ENCODE results near the gene TMEM140. TPM values are rescaled to one million over a fixed set of nuclear protein-coding genes. Genes with fewer than 3 reads are reported as not detected.
A peak's percentile ranks its signal among the peaks of the same experiment; 100 is the strongest.

Gene TMEM140
- total and polyA plus RNA-seq, 2 of the 13 experiments (the other 11 are each of a cell fraction or from before 2014, with no cell fraction given) = 9.2 to 21.7 TPM

DNA sequence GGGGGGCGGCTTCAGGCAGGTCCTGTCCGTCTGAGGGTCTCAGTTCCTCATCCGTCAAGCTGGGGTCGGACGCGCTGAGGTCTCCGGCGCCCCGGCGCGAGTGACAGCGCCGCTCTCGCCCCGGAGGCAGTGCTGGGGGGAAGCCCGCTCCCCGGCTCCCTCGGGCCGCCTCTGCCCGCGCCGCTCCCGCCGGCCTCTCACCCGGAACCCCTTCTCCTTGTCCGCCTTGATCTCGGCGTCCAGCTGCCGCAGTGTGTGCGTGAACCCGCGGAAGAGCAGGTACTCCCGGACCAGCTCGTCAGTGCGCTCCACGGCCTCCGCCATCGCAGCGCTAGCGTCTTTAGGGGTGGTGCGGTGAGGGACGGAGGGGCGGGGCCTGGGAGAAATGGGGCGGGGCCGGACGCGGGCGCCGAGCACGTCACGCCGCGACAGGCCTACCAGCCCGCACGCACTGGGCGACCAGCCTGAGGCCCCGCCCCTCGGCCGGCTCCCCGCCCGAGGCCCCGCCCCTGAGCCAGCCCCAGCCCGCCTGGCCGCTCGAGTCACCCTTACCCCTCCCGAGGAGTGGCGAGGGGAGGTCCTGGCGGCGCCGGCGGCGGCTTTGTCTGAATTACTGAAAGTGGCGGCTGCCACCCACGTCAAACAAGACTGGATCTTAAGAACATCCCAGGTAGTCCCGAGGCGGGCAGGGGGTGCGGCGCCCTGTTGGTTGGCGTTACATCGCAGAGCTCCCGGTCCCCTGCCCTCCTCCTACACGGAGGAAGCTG lies 63.5 kb downstream of the TMEM140 start, which contains the start of gene WDR91 (continued):
- TF ChIP-seq RARG (CRISPR knock-in tag; IDR thresholded peaks at IDR 0.05; ENCODE audit: low read depth) = no peak
- TF ChIP-seq, protein P1, sequence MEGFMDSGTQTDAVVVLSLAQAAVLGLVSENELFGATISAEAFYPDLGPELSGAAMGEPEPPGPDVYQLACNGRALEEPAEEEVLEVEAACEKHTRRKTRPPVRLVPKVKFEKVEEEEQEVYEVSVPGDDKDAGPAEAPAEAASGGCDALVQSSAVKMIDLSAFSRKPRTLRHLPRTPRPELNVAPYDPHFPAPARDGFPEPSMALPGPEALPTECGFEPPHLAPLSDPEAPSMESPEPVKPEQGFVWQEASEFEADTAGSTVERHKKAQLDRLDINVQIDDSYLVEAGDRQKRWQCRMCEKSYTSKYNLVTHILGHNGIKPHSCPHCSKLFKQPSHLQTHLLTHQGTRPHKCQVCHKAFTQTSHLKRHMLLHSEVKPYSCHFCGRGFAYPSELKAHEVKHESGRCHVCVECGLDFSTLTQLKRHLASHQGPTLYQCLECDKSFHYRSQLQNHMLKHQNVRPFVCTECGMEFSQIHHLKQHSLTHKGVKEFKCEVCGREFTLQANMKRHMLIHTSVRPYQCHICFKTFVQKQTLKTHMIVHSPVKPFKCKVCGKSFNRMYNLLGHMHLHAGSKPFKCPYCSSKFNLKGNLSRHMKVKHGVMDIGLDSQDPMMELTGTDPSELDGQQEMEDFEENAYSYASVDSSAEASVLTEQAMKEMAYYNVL (CRISPR knock-in tag; IDR thresholded peaks at IDR 0.05; ENCODE audit: borderline replicate concordance) = peak; percentile 28; the same call in 1 of the 2 replicates
- TF ChIP-seq MAF1 (CRISPR knock-in tag; IDR thresholded peaks at IDR 0.05; ENCODE audit: borderline replicate concordance) = 0 out of 2 replicates have a peak, but pooled peaks have one; percentile 30
- 0 out of 2 replicates have a peak, but pooled peaks have one; percentile 41 for TF ChIP-seq ZNF709 (CRISPR knock-in tag; IDR thresholded peaks at IDR 0.05)
- 0 out of 2 replicates have a peak, but pooled peaks have one; percentile 16 for TF ChIP-seq ZNF768 (CRISPR knock-in tag; IDR thresholded peaks at IDR 0.05)
- TF ChIP-seq ZNF784 (CRISPR knock-in tag; IDR thresholded peaks at IDR 0.05; ENCODE audit: borderline replicate concordance) = 0 out of 2 replicates have a peak, but pooled peaks have one; percentile 34
- no peak for TF ChIP-seq NFIB (CRISPR knock-in tag; IDR thresholded peaks at IDR 0.05; ENCODE audit: borderline replicate concordance)
- TF ChIP-seq MTA1 (CRISPR knock-in tag; IDR thresholded peaks at IDR 0.05; ENCODE audit: borderline replicate concordance) = peak; percentile 43; the same call in 1 of the 2 replicates
- no peak for TF ChIP-seq ZNF616 (CRISPR knock-in tag; IDR thresholded peaks at IDR 0.05; ENCODE audit: low read depth)
- 0 out of 2 replicates have a peak, but pooled peaks have one; percentile 50 for TF ChIP-seq ESRRA (CRISPR knock-in tag; IDR thresholded peaks at IDR 0.05; ENCODE audit: low read depth)
- 0 out of 2 replicates have a peak, but pooled peaks have one; percentile 64 for TF ChIP-seq EEA1 (CRISPR knock-in tag; IDR thresholded peaks at IDR 0.05; ENCODE audit: borderline replicate concordance)
- TF ChIP-seq U2AF1 (optimal IDR thresholded peaks at IDR 0.05; ENCODE audit: low read depth, low read length) = no peak
- TF ChIP-seq MAZ (IDR thresholded peaks at IDR 0.05; ENCODE audit: borderline replicate concordance, low read depth, low read length) = 0 out of 2 replicates have a peak, but pooled peaks have one; percentile 44
- peak; percentile 55; the same call in 1 of the 2 replicates for TF ChIP-seq MAZ (CRISPR knock-in tag; IDR thresholded peaks at IDR 0.05; ENCODE audit: low read depth)
- peak; percentile 69 to 88 for TF ChIP-seq POLR2A (IDR thresholded peaks at IDR 0.05; ENCODE audit: insufficient read depth in 1 of 2, low read depth in 2 of 2, low read length in 2 of 2)
- no peak for TF ChIP-seq RORA (CRISPR knock-in tag; IDR thresholded peaks at IDR 0.05)
- TF ChIP-seq HDAC6 (IDR thresholded peaks at IDR 0.05; ENCODE audit: low read depth, low read length) = no peak
- no peak for TF ChIP-seq HNRNPH1 (optimal IDR thresholded peaks at IDR 0.05; ENCODE audit: low read depth, low read length)
- TF ChIP-seq CAMTA2 (CRISPR knock-in tag; IDR thresholded peaks at IDR 0.05; ENCODE audit: borderline replicate concordance) = peak; percentile 61; the same call in 1 of the 2 replicates
- peak; percentile 61; the same call in 1 of the 2 replicates for TF ChIP-seq NFKB2 (CRISPR knock-in tag; IDR thresholded peaks at IDR 0.05; ENCODE audit: borderline replicate concordance)
- peak; percentile 53 for TF ChIP-seq MED8 (CRISPR knock-in tag; IDR thresholded peaks at IDR 0.05; ENCODE audit: insufficient replicate concordance)
- TF ChIP-seq, protein P2, sequence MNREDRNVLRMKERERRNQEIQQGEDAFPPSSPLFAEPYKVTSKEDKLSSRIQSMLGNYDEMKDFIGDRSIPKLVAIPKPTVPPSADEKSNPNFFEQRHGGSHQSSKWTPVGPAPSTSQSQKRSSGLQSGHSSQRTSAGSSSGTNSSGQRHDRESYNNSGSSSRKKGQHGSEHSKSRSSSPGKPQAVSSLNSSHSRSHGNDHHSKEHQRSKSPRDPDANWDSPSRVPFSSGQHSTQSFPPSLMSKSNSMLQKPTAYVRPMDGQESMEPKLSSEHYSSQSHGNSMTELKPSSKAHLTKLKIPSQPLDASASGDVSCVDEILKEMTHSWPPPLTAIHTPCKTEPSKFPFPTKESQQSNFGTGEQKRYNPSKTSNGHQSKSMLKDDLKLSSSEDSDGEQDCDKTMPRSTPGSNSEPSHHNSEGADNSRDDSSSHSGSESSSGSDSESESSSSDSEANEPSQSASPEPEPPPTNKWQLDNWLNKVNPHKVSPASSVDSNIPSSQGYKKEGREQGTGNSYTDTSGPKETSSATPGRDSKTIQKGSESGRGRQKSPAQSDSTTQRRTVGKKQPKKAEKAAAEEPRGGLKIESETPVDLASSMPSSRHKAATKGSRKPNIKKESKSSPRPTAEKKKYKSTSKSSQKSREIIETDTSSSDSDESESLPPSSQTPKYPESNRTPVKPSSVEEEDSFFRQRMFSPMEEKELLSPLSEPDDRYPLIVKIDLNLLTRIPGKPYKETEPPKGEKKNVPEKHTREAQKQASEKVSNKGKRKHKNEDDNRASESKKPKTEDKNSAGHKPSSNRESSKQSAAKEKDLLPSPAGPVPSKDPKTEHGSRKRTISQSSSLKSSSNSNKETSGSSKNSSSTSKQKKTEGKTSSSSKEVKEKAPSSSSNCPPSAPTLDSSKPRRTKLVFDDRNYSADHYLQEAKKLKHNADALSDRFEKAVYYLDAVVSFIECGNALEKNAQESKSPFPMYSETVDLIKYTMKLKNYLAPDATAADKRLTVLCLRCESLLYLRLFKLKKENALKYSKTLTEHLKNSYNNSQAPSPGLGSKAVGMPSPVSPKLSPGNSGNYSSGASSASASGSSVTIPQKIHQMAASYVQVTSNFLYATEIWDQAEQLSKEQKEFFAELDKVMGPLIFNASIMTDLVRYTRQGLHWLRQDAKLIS (CRISPR knock-in tag; IDR thresholded peaks at IDR 0.05) = no peak
- no peak for TF ChIP-seq ZZZ3 (CRISPR knock-in tag; IDR thresholded peaks at IDR 0.05; ENCODE audit: borderline replicate concordance)
